ENCODE results near the gene NADK2. TPM values are rescaled to one million over a fixed set of nuclear protein-coding genes. Genes with fewer than 3 reads are reported as not detected.

NADK2 gene
- total RNA-seq, 1 donor from 2014 or later, result 68.2 TPM

GRCh38 chr5:36181774-36182173 is 60.0 kb downstream of the NADK2 start:
- no peak overlapping the region for H3K27ac ChIP-seq
- peaks cover 22% of the 10 kb centered on the region for H3K4me1 ChIP-seq
- H3K9me3 ChIP-seq (ENCODE audit: low read depth), result no peaks in the 10 kb centered on the region
- H4K20me1 ChIP-seq (ENCODE audit: low read depth), result no peaks in the 10 kb centered on the region
- TF ChIP-seq CTCF (IDR thresholded peaks at IDR 0.05), result no peak
- TF ChIP-seq EZH2phosphoT487 (IDR thresholded peaks at IDR 0.05), result no peak
- TF ChIP-seq EZH2 (IDR thresholded peaks at IDR 0.05), result no peak
- H3K79me2 ChIP-seq (ENCODE audit: low read depth), result no peaks in the 10 kb centered on the region
- Mint-ChIP-seq H3K4me1 (peaks cover 6% of the 10 kb centered on the region), H3K27me3 (ENCODE audit: insufficient read depth, low read depth) (no peaks in the 10 kb centered on the region), H3K4me3 (no peak overlapping the region), H3K9me3 (peaks cover 18% of the 10 kb centered on the region), H3K36me3 (peaks cover 42% of the 10 kb centered on the region), H3K27ac (no peak overlapping the region)
- no peak for DNase-seq (ENCODE audit: low spot score)
- H3K36me3 ChIP-seq, result peaks cover 39% of the 10 kb centered on the region
- H3K9ac ChIP-seq, result no peak overlapping the region
- no peaks in the 10 kb centered on the region for H3K27me3 ChIP-seq
- no peak overlapping the region for H3K4me3 ChIP-seq
- peaks cover 20% of the 10 kb centered on the region for H3F3A ChIP-seq (ENCODE audit: low read depth)
- no peak overlapping the region for H2AFZ ChIP-seq (replicated peaks)
- H3K4me2 ChIP-seq, result no peak overlapping the region

GRCh38 chr5:36180556-36181350 is 61.0 kb downstream of the NADK2 start:
- peaks cover 46% of the 10 kb centered on the region for H3K36me3 ChIP-seq
- H3K4me1 ChIP-seq, result peaks cover 27% of the 10 kb centered on the region
- H3K4me2 ChIP-seq, result no peak overlapping the region
- no peak overlapping the region for H3K4me3 ChIP-seq
- H3K4me3 Mint-ChIP-seq, result no peak overlapping the region
- H3K9me3 ChIP-seq (ENCODE audit: low read depth), result no peaks in the 10 kb centered on the region
- no peak overlapping the region for H3K9ac ChIP-seq
- no peak overlapping the region for H2AFZ ChIP-seq (replicated peaks)
- no peak for DNase-seq (ENCODE audit: low spot score)
- no peaks in the 10 kb centered on the region for H3K27me3 ChIP-seq
- no peak overlapping the region for H3K27ac ChIP-seq
- H3K4me1 Mint-ChIP-seq, result peaks cover 6% of the 10 kb centered on the region
- no peaks in the 10 kb centered on the region for H4K20me1 ChIP-seq (ENCODE audit: low read depth)
- peaks cover 25% of the 10 kb centered on the region for H3F3A ChIP-seq (ENCODE audit: low read depth)
- TF ChIP-seq CTCF (IDR thresholded peaks at IDR 0.05), result no peak
- TF ChIP-seq EZH2phosphoT487 (IDR thresholded peaks at IDR 0.05), result no peak
- no peak for TF ChIP-seq EZH2 (IDR thresholded peaks at IDR 0.05)
- H3K79me2 ChIP-seq (ENCODE audit: low read depth), result no peaks in the 10 kb centered on the region
- H3K27me3 Mint-ChIP-seq (ENCODE audit: insufficient read depth, low read depth), result no peaks in the 10 kb centered on the region
- no peak overlapping the region for H3K27ac Mint-ChIP-seq
- H3K9me3 Mint-ChIP-seq, result peaks cover 11% of the 10 kb centered on the region
- peaks cover 34% of the 10 kb centered on the region for H3K36me3 Mint-ChIP-seq

- H3K9me3 ChIP-seq (ENCODE audit: low read depth), result no peaks in the 10 kb centered on the region
- Mint-ChIP-seq H3K4me3 (no peak overlapping the region), H3K36me3 (peaks cover 28% of the 10 kb centered on the region), H3K27ac (no peak overlapping the region), H3K27me3 (ENCODE audit: insufficient read depth, low read depth) (no peaks in the 10 kb centered on the region), H3K9me3 (peaks cover 4% of the 10 kb centered on the region), H3K4me1 (peaks cover 6% of the 10 kb centered on the region)
- H3K9ac ChIP-seq, result no peak overlapping the region
- H3K79me2 ChIP-seq (ENCODE audit: low read depth), result no peaks in the 10 kb centered on the region
- peaks cover 25% of the 10 kb centered on the region for H3F3A ChIP-seq (ENCODE audit: low read depth)
- no peak overlapping the region for H3K4me2 ChIP-seq
- H3K27ac ChIP-seq, result no peak overlapping the region
- no peak for DNase-seq (ENCODE audit: low spot score)
- no peak overlapping the region for H2AFZ ChIP-seq (replicated peaks)
- H3K4me3 ChIP-seq, result no peak overlapping the region
- no peaks in the 10 kb centered on the region for H4K20me1 ChIP-seq (ENCODE audit: low read depth)
- peaks cover 50% of the 10 kb centered on the region for H3K36me3 ChIP-seq
- no peak for TF ChIP-seq EZH2 (IDR thresholded peaks at IDR 0.05)
- TF ChIP-seq EZH2phosphoT487 (IDR thresholded peaks at IDR 0.05), result no peak
- no peak for TF ChIP-seq CTCF (IDR thresholded peaks at IDR 0.05)
- peaks cover 27% of the 10 kb centered on the region for H3K4me1 ChIP-seq
- no peaks in the 10 kb centered on the region for H3K27me3 ChIP-seq
Observed at GRCh38 chr5:36179950-36180349, 61.8 kb downstream of the NADK2 start.

Measured in neural progenitor cell (in vitro differentiated cells).